HepG2 (cell line): ENCODE data around the gene ATAD3C. TPM values are rescaled to one million over a fixed set of nuclear protein-coding genes. Genes with fewer than 3 reads are reported as not detected.

Experiments used
- BRD4 ChIP-seq: sonication (generic); formaldehyde crosslinking; IDR thresholded peaks from 2 replicates; pipeline ENCODE4 v1.4.0; 2020; ENCODE audit warnings: missing genetic modification reagents
- CBFB ChIP-seq: sonication (generic); formaldehyde crosslinking; IDR thresholded peaks from 2 replicates; pipeline ENCODE4 v1.4.0; 2020; ENCODE audit warnings: missing genetic modification reagents
- FOXC1 ChIP-seq: sonication (generic); formaldehyde crosslinking; IDR thresholded peaks from 2 replicates; pipeline ENCODE4 v1.8.0; 2022; ENCODE audit warnings: mild to moderate bottlenecking, missing genetic modification reagents, borderline replicate concordance
- NFYC ChIP-seq: IDR thresholded peaks from 2 replicates; pipeline ENCODE4 v1.6.1; 2016; ENCODE audit warnings: missing genetic modification reagents, missing compliant biosample characterization
- ZBTB20 ChIP-seq: sonication (generic); formaldehyde crosslinking; IDR thresholded peaks from 2 replicates; pipeline ENCODE4 v1.8.1; 2023; ENCODE audit warnings: missing genetic modification reagents, low read depth, mild to moderate bottlenecking, borderline replicate concordance
- ZBTB46 ChIP-seq: sonication (generic); formaldehyde crosslinking; IDR thresholded peaks from 2 replicates; pipeline ENCODE4 v1.4.0; 2020; ENCODE audit warnings: mild to moderate bottlenecking, missing genetic modification reagents, borderline replicate concordance
- ZNF225 ChIP-seq: sonication (generic); formaldehyde crosslinking; IDR thresholded peaks from 2 replicates; pipeline ENCODE4 v1.4.0; 2020; ENCODE audit warnings: mild to moderate bottlenecking, missing genetic modification reagents
- ZNF274 ChIP-seq: sonication (generic); formaldehyde crosslinking; IDR thresholded peaks from 2 replicates; pipeline ENCODE4 v1.5.1; 2020; ENCODE audit warnings: mild to moderate bottlenecking, missing genetic modification reagents
- ZNF414 ChIP-seq: sonication (generic); formaldehyde crosslinking; IDR thresholded peaks from 2 replicates; pipeline ENCODE4 v1.5.0; 2020; ENCODE audit warnings: missing genetic modification reagents
- ZNF577 ChIP-seq: sonication (generic); formaldehyde crosslinking; IDR thresholded peaks from 2 replicates; pipeline ENCODE4 v1.4.0; 2020; ENCODE audit warnings: mild to moderate bottlenecking, low read depth, missing genetic modification reagents, borderline replicate concordance
- polyA plus RNA-seq, 8 experiments: library from polyadenylated mRNA; depleted of rRNA in 3 of 8; stranded (reverse) in 7 of 8; unstranded in 1 of 8; fragments of >200 nt; fragmentation: Illumina TruSeq in 4 of 8; extraction: Trizol in 4 of 8; gene quantifications; 2 replicates each; pipeline versions ENCODE4 v1.2.1 to v1.2.3, GENCODE V29; 2011 to 2016; ENCODE audit warnings: low read depth in 4 of 8, missing spikeins in 1 of 8, mixed read lengths in 1 of 8; ENCODE audit not compliant: insufficient read depth in 1 of 8
- total RNA-seq, 5 experiments: library from RNA; depleted of rRNA; stranded (reverse); fragments of >200 nt; fragmentation: Illumina TruSeq; extraction: Trizol; gene quantifications; 2 replicates each; pipeline ENCODE4 v1.2.3, GENCODE V29; 2016; ENCODE audit warnings: low read depth in 1 of 5
- TF ChIP-seq, protein P1 (sequence below): sonication (generic); formaldehyde crosslinking; IDR thresholded peaks from 2 replicates; pipeline ENCODE4 v1.8.0; 2022; ENCODE audit warnings: mild to moderate bottlenecking, missing genetic modification reagents
- TF ChIP-seq, protein P2 (sequence below): IDR thresholded peaks from 2 replicates; pipeline ENCODE4 v1.4.0; 2020; ENCODE audit warnings: mild to moderate bottlenecking, missing genetic modification reagents
- TF ChIP-seq, protein P3 (sequence below): IDR thresholded peaks from 2 replicates; pipeline ENCODE4 v1.6.1; 2016; ENCODE audit warnings: control low read depth
- TF ChIP-seq, protein P4 (sequence below): sonication (generic); formaldehyde crosslinking; IDR thresholded peaks from 2 replicates; pipeline ENCODE4 v1.4.0; 2020; ENCODE audit warnings: missing genetic modification reagents, borderline replicate concordance

ATAD3C gene
- total and polyA plus RNA-seq, 2 of the 13 experiments (the other 11 are each of a cell fraction or from before 2014, with no cell fraction given), result 2.4 to 3.2 TPM

GRCh38 chr1:1400576-1401456 lies 48.7 kb upstream of the ATAD3C start (continued):
- TF ChIP-seq ZNF225 (CRISPR knock-in tag) (no peak), ZNF414 (CRISPR knock-in tag) (peak; percentile 92), FOXC1 (CRISPR knock-in tag) (no peak), ZBTB46 (CRISPR knock-in tag) (no peak; the same call in 1 of the 2 replicates), ZNF577 (no peak), BRD4 (CRISPR knock-in tag) (peak; percentile 86; the same call in 1 of the 2 replicates), NFYC (peak; percentile 51; the same call in 1 of the 2 replicates), ZNF274 (no peak; the same call in 1 of the 2 replicates), CBFB (CRISPR knock-in tag) (peak; percentile 95), ZBTB20 (CRISPR knock-in tag) (no peak; the same call in 1 of the 2 replicates)
- TF ChIP-seq, protein P1, sequence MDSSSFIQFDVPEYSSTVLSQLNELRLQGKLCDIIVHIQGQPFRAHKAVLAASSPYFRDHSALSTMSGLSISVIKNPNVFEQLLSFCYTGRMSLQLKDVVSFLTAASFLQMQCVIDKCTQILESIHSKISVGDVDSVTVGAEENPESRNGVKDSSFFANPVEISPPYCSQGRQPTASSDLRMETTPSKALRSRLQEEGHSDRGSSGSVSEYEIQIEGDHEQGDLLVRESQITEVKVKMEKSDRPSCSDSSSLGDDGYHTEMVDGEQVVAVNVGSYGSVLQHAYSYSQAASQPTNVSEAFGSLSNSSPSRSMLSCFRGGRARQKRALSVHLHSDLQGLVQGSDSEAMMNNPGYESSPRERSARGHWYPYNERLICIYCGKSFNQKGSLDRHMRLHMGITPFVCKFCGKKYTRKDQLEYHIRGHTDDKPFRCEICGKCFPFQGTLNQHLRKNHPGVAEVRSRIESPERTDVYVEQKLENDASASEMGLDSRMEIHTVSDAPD (CRISPR knock-in tag), result peak; percentile 97
- TF ChIP-seq, protein P2, sequence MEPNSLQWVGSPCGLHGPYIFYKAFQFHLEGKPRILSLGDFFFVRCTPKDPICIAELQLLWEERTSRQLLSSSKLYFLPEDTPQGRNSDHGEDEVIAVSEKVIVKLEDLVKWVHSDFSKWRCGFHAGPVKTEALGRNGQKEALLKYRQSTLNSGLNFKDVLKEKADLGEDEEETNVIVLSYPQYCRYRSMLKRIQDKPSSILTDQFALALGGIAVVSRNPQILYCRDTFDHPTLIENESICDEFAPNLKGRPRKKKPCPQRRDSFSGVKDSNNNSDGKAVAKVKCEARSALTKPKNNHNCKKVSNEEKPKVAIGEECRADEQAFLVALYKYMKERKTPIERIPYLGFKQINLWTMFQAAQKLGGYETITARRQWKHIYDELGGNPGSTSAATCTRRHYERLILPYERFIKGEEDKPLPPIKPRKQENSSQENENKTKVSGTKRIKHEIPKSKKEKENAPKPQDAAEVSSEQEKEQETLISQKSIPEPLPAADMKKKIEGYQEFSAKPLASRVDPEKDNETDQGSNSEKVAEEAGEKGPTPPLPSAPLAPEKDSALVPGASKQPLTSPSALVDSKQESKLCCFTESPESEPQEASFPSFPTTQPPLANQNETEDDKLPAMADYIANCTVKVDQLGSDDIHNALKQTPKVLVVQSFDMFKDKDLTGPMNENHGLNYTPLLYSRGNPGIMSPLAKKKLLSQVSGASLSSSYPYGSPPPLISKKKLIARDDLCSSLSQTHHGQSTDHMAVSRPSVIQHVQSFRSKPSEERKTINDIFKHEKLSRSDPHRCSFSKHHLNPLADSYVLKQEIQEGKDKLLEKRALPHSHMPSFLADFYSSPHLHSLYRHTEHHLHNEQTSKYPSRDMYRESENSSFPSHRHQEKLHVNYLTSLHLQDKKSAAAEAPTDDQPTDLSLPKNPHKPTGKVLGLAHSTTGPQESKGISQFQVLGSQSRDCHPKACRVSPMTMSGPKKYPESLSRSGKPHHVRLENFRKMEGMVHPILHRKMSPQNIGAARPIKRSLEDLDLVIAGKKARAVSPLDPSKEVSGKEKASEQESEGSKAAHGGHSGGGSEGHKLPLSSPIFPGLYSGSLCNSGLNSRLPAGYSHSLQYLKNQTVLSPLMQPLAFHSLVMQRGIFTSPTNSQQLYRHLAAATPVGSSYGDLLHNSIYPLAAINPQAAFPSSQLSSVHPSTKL, result peak; percentile 94
- TF ChIP-seq, protein P3, sequence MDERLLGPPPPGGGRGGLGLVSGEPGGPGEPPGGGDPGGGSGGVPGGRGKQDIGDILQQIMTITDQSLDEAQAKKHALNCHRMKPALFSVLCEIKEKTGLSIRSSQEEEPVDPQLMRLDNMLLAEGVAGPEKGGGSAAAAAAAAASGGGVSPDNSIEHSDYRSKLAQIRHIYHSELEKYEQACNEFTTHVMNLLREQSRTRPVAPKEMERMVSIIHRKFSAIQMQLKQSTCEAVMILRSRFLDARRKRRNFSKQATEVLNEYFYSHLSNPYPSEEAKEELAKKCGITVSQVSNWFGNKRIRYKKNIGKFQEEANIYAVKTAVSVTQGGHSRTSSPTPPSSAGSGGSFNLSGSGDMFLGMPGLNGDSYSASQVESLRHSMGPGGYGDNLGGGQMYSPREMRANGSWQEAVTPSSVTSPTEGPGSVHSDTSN, result peak; percentile 60
- TF ChIP-seq, protein P4, sequence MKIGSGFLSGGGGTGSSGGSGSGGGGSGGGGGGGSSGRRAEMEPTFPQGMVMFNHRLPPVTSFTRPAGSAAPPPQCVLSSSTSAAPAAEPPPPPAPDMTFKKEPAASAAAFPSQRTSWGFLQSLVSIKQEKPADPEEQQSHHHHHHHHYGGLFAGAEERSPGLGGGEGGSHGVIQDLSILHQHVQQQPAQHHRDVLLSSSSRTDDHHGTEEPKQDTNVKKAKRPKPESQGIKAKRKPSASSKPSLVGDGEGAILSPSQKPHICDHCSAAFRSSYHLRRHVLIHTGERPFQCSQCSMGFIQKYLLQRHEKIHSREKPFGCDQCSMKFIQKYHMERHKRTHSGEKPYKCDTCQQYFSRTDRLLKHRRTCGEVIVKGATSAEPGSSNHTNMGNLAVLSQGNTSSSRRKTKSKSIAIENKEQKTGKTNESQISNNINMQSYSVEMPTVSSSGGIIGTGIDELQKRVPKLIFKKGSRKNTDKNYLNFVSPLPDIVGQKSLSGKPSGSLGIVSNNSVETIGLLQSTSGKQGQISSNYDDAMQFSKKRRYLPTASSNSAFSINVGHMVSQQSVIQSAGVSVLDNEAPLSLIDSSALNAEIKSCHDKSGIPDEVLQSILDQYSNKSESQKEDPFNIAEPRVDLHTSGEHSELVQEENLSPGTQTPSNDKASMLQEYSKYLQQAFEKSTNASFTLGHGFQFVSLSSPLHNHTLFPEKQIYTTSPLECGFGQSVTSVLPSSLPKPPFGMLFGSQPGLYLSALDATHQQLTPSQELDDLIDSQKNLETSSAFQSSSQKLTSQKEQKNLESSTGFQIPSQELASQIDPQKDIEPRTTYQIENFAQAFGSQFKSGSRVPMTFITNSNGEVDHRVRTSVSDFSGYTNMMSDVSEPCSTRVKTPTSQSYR (CRISPR knock-in tag), result peak; percentile 79; the same call in 1 of the 2 replicates
